ENCODE measurements around the gene ATF7IP2.

- TF ChIP-seq GATA2 (IDR thresholded peaks at IDR 0.05; ENCODE audit: insufficient read depth, insufficient read length, low read depth, low read length) (no peak), POLR2AphosphoS5 (IDR thresholded peaks at IDR 0.05; ENCODE audit: insufficient read depth, low read depth, low read length) (no peak), CTCF (IDR thresholded peaks at IDR 0.05; ENCODE audit: extremely low read depth in 1 of 2, insufficient read depth in 1 of 2, low read depth in 1 of 2, low read length in 2 of 2) (no peak), POLR2A (IDR thresholded peaks at IDR 0.05; ENCODE audit: low read depth, low read length) (no peak)
Measured at GRCh38 chr16:10500582-10500981, 114.7 kb downstream of the ATF7IP2 start.
